Ishikawa (cell line): ENCODE data around the gene PIP4K2A.

ENCODE experiments used
- CEBPB ChIP-seq: IDR thresholded peaks from 2 replicates; pipeline ENCODE4 v1.6.1; 2012
- CREB1 ChIP-seq: IDR thresholded peaks from 2 replicates; pipeline ENCODE4 v1.6.1; 2012; ENCODE audit warnings: low read depth
- EGR1 ChIP-seq: IDR thresholded peaks from 2 replicates; pipeline ENCODE4 v1.6.1; 2012
- EP300 ChIP-seq: IDR thresholded peaks from 2 replicates; pipeline ENCODE4 v1.6.1; 2012; ENCODE audit warnings: borderline replicate concordance
- FOXM1 ChIP-seq: IDR thresholded peaks from 2 replicates; pipeline ENCODE4 v1.6.1; 2012; ENCODE audit warnings: low read depth, borderline replicate concordance
- MAX ChIP-seq: IDR thresholded peaks from 2 replicates; pipeline ENCODE4 v1.6.1; 2012
- NFIC ChIP-seq: IDR thresholded peaks from 2 replicates; pipeline ENCODE4 v1.6.1; 2012
- RAD21 ChIP-seq: IDR thresholded peaks from 2 replicates; pipeline ENCODE4 v1.6.1; 2012; ENCODE audit warnings: low read depth
- REST ChIP-seq: IDR thresholded peaks from 2 replicates; pipeline ENCODE4 v1.6.1; 2012; ENCODE audit warnings: low read depth, mild to moderate bottlenecking
- TAF1 ChIP-seq: IDR thresholded peaks from 2 replicates; pipeline ENCODE4 v1.6.1; 2012; ENCODE audit warnings: low read depth, mild to moderate bottlenecking
- TCF12 ChIP-seq: IDR thresholded peaks from 2 replicates; pipeline ENCODE4 v1.6.1; 2012; ENCODE audit warnings: low read depth
- TEAD4 ChIP-seq: IDR thresholded peaks from 2 replicates; pipeline ENCODE4 v1.6.1; 2012
- USF1 ChIP-seq: IDR thresholded peaks from 2 replicates; pipeline ENCODE4 v1.6.1; 2012
- YY1 ChIP-seq: IDR thresholded peaks from 2 replicates; pipeline ENCODE4 v1.6.1; 2012; ENCODE audit warnings: low read depth
- ZBTB7A ChIP-seq: IDR thresholded peaks from 2 replicates; pipeline ENCODE4 v1.6.1; 2012; ENCODE audit warnings: low read depth

PIP4K2A gene

GRCh38 chr10:22588462-22588861, 125.9 kb downstream of the PIP4K2A start:
- TF ChIP-seq TEAD4 (no peak), REST (no peak), TCF12 (no peak), RAD21 (no peak), CREB1 (no peak), MAX (no peak), EGR1 (no peak), EP300 (no peak)

- TF ChIP-seq YY1 (no peak), CEBPB (no peak), RAD21 (no peak), TCF12 (no peak), MAX (no peak)
Observed at GRCh38 chr10:22583683-22584082, 130.7 kb downstream of the PIP4K2A start.

- TF ChIP-seq TCF12 (no peak), RAD21 (no peak), ZBTB7A (no peak), CEBPB (no peak), USF1 (no peak), CREB1 (no peak), TAF1 (no peak), FOXM1 (no peak), YY1 (no peak), EGR1 (no peak), MAX (no peak), NFIC (no peak), EP300 (no peak), REST (no peak), TEAD4 (no peak)
Observed at GRCh38 chr10:22581461-22581860, 132.9 kb downstream of the PIP4K2A start.

- no peak for TF ChIP-seq REST
- TF ChIP-seq TAF1: no peak
- no peak for TF ChIP-seq YY1
- no peak for TF ChIP-seq USF1
- TF ChIP-seq CEBPB: no peak
- TF ChIP-seq EGR1: no peak
- no peak for TF ChIP-seq CREB1
- no peak for TF ChIP-seq NFIC
- no peak for TF ChIP-seq TCF12
Observed at GRCh38 chr10:22580711-22581110, 133.7 kb downstream of the PIP4K2A start.

GRCh38 chr10:22579826-22580225, 134.6 kb downstream of the PIP4K2A start:
- TF ChIP-seq TEAD4: no peak
- TF ChIP-seq USF1: no peak
- no peak for TF ChIP-seq EP300
- TF ChIP-seq MAX: no peak
- no peak for TF ChIP-seq ZBTB7A
- TF ChIP-seq RAD21: no peak
